HepG2 (cell line): ENCODE measurements around the gene ATAD1. TPM values are rescaled to one million over a fixed set of nuclear protein-coding genes. Genes with fewer than 3 reads are reported as not detected.

Experiments used
- CENPX ChIP-seq: sonication (generic); formaldehyde crosslinking; IDR thresholded peaks from 2 replicates; pipeline ENCODE4 v1.9.0; 2021; ENCODE audit warnings: mild to moderate bottlenecking, missing genetic modification reagents, moderate library complexity
- CHD4 ChIP-seq: fragments of 200-600 bp; sonication (generic); IDR thresholded peaks from 2 replicates; pipeline ENCODE4 v1.7.0; 2017; ENCODE audit warnings: mild to moderate bottlenecking, low read length, borderline replicate concordance
- DMTF1 ChIP-seq: sonication (generic); formaldehyde crosslinking; IDR thresholded peaks from 2 replicates; pipeline ENCODE4 v1.4.0; 2020; ENCODE audit warnings: mild to moderate bottlenecking, missing genetic modification reagents
- ERF ChIP-seq: IDR thresholded peaks from 2 replicates; pipeline ENCODE4 v1.6.1; 2018; ENCODE audit warnings: missing biosample characterization, missing genetic modification reagents
- MAFG ChIP-seq: sonication (generic); formaldehyde crosslinking; IDR thresholded peaks from 2 replicates; pipeline ENCODE4 v1.5.1; 2020; ENCODE audit warnings: mild to moderate bottlenecking, missing genetic modification reagents
- NFAT5 ChIP-seq: sonication (generic); formaldehyde crosslinking; IDR thresholded peaks from 2 replicates; pipeline ENCODE4 v1.4.0; 2020; ENCODE audit warnings: missing genetic modification reagents
- NFE2L2 ChIP-seq: fragments of 150-350 bp; IDR thresholded peaks from 2 replicates; pipeline ENCODE4 v1.6.1; 2014; ENCODE audit warnings: low read length
- PHF20 ChIP-seq: sonication (generic); formaldehyde crosslinking; IDR thresholded peaks from 2 replicates; pipeline ENCODE4 v1.5.0; 2020; ENCODE audit warnings: mild to moderate bottlenecking, missing genetic modification reagents
- RBFOX2 ChIP-seq: fragments of 200-400 bp; formaldehyde crosslinking; IDR thresholded peaks from 2 replicates; pipeline ENCODE4 v1.6.1; 2017; ENCODE audit warnings: low read depth, mild to moderate bottlenecking, low read length
- RFX5 ChIP-seq: IDR thresholded peaks from 2 replicates; pipeline ENCODE4 v1.6.1; 2011; ENCODE audit warnings: low read depth, low read length, improper control_type of control experiment
- SOX13 ChIP-seq, 3 experiments: fragments of 450-650 bp in 1 of 3; sonication (generic) in 1 of 3; formaldehyde crosslinking in 1 of 3; IDR thresholded peaks in 2 of 3; conservative IDR thresholded peaks in 1 of 3; 2 replicates each; pipeline versions ENCODE4 v1.5.0 to v1.6.1; 2016 to 2020; ENCODE audit warnings: antibody characterized with exemption in 1 of 3, mild to moderate bottlenecking in 1 of 3, missing compliant biosample characterization in 1 of 3, missing genetic modification reagents in 1 of 3, moderate library complexity in 1 of 3
- ZBTB21 ChIP-seq: sonication (generic); formaldehyde crosslinking; IDR thresholded peaks from 2 replicates; pipeline ENCODE4 v1.4.0; 2020; ENCODE audit warnings: missing genetic modification reagents
- ZNF414 ChIP-seq: sonication (generic); formaldehyde crosslinking; IDR thresholded peaks from 2 replicates; pipeline ENCODE4 v1.5.0; 2020; ENCODE audit warnings: missing genetic modification reagents
- ZNF546 ChIP-seq: sonication (generic); formaldehyde crosslinking; conservative IDR thresholded peaks from 2 replicates; pipeline ENCODE4 v1.8.1; 2023; ENCODE audit warnings: mild to moderate bottlenecking, missing genetic modification reagents
- ZNF547 ChIP-seq: sonication (generic); formaldehyde crosslinking; IDR thresholded peaks from 2 replicates; pipeline ENCODE4 v1.5.1; 2020; ENCODE audit warnings: mild to moderate bottlenecking, missing genetic modification reagents
- ZNF639 ChIP-seq: conservative IDR thresholded peaks from 2 replicates; pipeline ENCODE4 v1.6.1; 2018; ENCODE audit warnings: missing genetic modification reagents
- ZNF75D ChIP-seq: sonication (generic); formaldehyde crosslinking; IDR thresholded peaks from 2 replicates; pipeline ENCODE4 v1.8.1; 2023; ENCODE audit warnings: missing genetic modification reagents, mild to moderate bottlenecking, borderline replicate concordance
- ZNF766 ChIP-seq: sonication (generic); formaldehyde crosslinking; IDR thresholded peaks from 2 replicates; pipeline ENCODE4 v1.5.0; 2020; ENCODE audit warnings: missing genetic modification reagents, borderline replicate concordance
- polyA plus RNA-seq, 8 experiments: library from polyadenylated mRNA; depleted of rRNA in 3 of 8; stranded (reverse) in 7 of 8; unstranded in 1 of 8; fragments of >200 nt; fragmentation: Illumina TruSeq in 4 of 8; extraction: Trizol in 4 of 8; gene quantifications; 2 replicates each; pipeline versions ENCODE4 v1.2.1 to v1.2.3, GENCODE V29; 2011 to 2016; ENCODE audit warnings: low read depth in 4 of 8, missing spikeins in 1 of 8, mixed read lengths in 1 of 8; ENCODE audit not compliant: insufficient read depth in 1 of 8
- total RNA-seq, 5 experiments: library from RNA; depleted of rRNA; stranded (reverse); fragments of >200 nt; fragmentation: Illumina TruSeq; extraction: Trizol; gene quantifications; 2 replicates each; pipeline ENCODE4 v1.2.3, GENCODE V29; 2016; ENCODE audit warnings: low read depth in 1 of 5

Gene ATAD1
- total and polyA plus RNA-seq, 2 of the 13 experiments (the other 11 are each of a cell fraction or from before 2014, with no cell fraction given), result 14.9 to 28.2 TPM

GRCh38 chr10:87863053-87863943 lies 45.3 kb upstream of the ATAD1 start, which contains the start of the genes KLLN and PTEN (continued):
- TF ChIP-seq NFAT5 (CRISPR knock-in tag) (no peak; the same call in 1 of the 2 replicates), ZNF75D (CRISPR knock-in tag) (no peak), DMTF1 (no peak), ERF (CRISPR knock-in tag) (peak; percentile 56; the same call in 1 of the 2 replicates), NFE2L2 (no peak), SOX13 (IDR thresholded peaks at IDR 0.05) (no peak), SOX13 (CRISPR knock-in tag; conservative IDR thresholded peaks at IDR 0.05 in 1 of 2, IDR thresholded peaks at IDR 0.05 in 1 of 2) (peak in 1 of 2 experiments; percentile 46; a peak in 1 of 4 replicates), MAFG (CRISPR knock-in tag) (no peak), ZBTB21 (CRISPR knock-in tag) (no peak), ZNF639 (CRISPR knock-in tag) (peak; percentile 100), ZNF414 (CRISPR knock-in tag) (no peak), RFX5 (no peak), ZNF766 (CRISPR knock-in tag) (peak; percentile 60), PHF20 (peak; percentile 51; the same call in 1 of the 2 replicates), ZNF546 (CRISPR knock-in tag) (0 out of 2 replicates have a peak, but pooled peaks have one; percentile 37), CHD4 (no peak), RBFOX2 (peak; percentile 93), ZNF547 (CRISPR knock-in tag) (peak; percentile 87; the same call in 1 of the 2 replicates), CENPX (CRISPR knock-in tag) (no peak)
